HFFc6 (cell line): ENCODE measurements around the gene FMNL2. TPM values are rescaled to one million over a fixed set of nuclear protein-coding genes. Genes with fewer than 3 reads are reported as not detected.

Experiments
- DNase-seq: peaks from one replicate; pipeline ENCODE4 v3.0.0-alpha.2; 2018
- H3K27ac Mint-ChIP-seq: 2 replicates; pipeline ENCODE4 v1.8.0; 2020; ENCODE audit warnings: mild to moderate bottlenecking, mixed read lengths
- H3K27me3 Mint-ChIP-seq: 2 replicates; pipeline ENCODE4 v1.8.0; 2021; ENCODE audit warnings: mild to moderate bottlenecking, moderate library complexity, mixed read lengths; ENCODE audit not compliant: insufficient read depth
- H3K36me3 Mint-ChIP-seq: 2 replicates; pipeline ENCODE4 v1.8.0; 2021; ENCODE audit warnings: low read depth, mixed read lengths
- H3K4me1 Mint-ChIP-seq: 2 replicates; pipeline ENCODE4 v1.8.0; 2020; ENCODE audit warnings: low read depth, mixed read lengths
- H3K4me3 Mint-ChIP-seq: 2 replicates; pipeline ENCODE4 v1.8.0; 2020; ENCODE audit warnings: mild to moderate bottlenecking, moderate library complexity, mixed read lengths
- H3K9me3 Mint-ChIP-seq: 2 replicates; pipeline ENCODE4 v1.8.0; 2020; ENCODE audit warnings: mild to moderate bottlenecking, mixed read lengths
- total RNA-seq, 6 experiments: library from RNA; stranded (reverse); fragmentation: NEBNext Ultra II Directional; extraction: Animal tissue kit (Norgen Biotek cat#: 25700); gene quantifications; 2 replicates in 1 of 6; 3 replicates in 5 of 6; pipeline ENCODE4 v1.2.3, GENCODE V29; 2021
- TF ChIP-seq, protein P1 (sequence below): fragments of 200-600 bp; sonication (generic); IDR thresholded peaks from 2 replicates; pipeline ENCODE4 v1.5.0; 2021; ENCODE audit warnings: antibody characterized with exemption, mild to moderate bottlenecking

Gene FMNL2
- total RNA-seq, 6 experiments from 2014 or later: 13.7 to 20.9 (median 16.0) TPM

DNA sequence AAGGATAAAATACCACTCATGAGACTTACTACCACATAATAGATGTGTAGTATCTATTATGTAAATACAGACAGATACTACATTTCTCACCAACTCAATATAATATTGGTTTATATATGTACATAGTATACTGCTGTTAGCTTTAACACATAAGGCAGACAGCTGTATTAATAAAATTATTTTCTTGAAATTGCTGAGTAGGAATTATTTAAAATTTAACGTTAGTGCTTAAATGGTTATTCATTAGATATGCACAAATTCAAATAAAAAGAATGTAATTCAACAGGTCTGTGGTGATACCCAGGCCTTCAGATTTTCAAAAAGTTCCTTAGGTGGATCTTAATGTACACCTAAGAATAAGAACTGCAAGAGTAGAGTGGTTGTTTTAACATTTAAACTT, 323.2 kb downstream of the FMNL2 start:
- Mint-ChIP-seq H3K27me3 (peaks cover 1% of the 10 kb centered on the region; the same call in 1 of the 2 replicates), H3K27ac (no peak overlapping the region), H3K4me3 (no peak overlapping the region), H3K36me3 (peaks cover 21% of the 10 kb centered on the region), H3K4me1 (no peaks in the 10 kb centered on the region), H3K9me3 (no peaks in the 10 kb centered on the region)
- DNase-seq: no peak
- TF ChIP-seq, protein P1, sequence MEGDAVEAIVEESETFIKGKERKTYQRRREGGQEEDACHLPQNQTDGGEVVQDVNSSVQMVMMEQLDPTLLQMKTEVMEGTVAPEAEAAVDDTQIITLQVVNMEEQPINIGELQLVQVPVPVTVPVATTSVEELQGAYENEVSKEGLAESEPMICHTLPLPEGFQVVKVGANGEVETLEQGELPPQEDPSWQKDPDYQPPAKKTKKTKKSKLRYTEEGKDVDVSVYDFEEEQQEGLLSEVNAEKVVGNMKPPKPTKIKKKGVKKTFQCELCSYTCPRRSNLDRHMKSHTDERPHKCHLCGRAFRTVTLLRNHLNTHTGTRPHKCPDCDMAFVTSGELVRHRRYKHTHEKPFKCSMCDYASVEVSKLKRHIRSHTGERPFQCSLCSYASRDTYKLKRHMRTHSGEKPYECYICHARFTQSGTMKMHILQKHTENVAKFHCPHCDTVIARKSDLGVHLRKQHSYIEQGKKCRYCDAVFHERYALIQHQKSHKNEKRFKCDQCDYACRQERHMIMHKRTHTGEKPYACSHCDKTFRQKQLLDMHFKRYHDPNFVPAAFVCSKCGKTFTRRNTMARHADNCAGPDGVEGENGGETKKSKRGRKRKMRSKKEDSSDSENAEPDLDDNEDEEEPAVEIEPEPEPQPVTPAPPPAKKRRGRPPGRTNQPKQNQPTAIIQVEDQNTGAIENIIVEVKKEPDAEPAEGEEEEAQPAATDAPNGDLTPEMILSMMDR: no peak

DNA sequence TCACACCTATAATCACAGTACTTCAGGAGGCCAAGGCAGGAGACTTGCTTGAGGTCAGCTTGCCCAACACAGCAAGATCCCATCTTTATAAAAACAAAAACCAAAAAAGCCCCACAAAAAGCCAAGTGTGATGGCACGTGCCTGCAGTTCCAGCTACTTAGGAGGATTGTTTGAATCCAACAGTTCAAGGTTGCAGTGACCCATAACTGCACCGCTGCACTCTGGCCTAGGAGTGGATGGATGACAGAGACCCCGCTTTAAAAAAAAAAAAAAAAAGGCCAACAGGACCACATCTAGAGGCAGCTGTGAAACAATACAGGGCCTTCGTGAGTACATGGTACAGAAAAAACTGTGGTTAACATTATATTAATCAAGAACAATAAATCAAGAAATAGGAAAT, 326.1 kb downstream of the FMNL2 start:
- H3K4me3 Mint-ChIP-seq: no peak overlapping the region
- H3K4me1 Mint-ChIP-seq: no peaks in the 10 kb centered on the region
- H3K27me3 Mint-ChIP-seq: peaks cover 1% of the 10 kb centered on the region; the same call in 1 of the 2 replicates
- H3K27ac Mint-ChIP-seq: no peak overlapping the region
- TF ChIP-seq, protein P1: no peak
- no peak for DNase-seq
- H3K36me3 Mint-ChIP-seq: peaks cover 29% of the 10 kb centered on the region
- no peaks in the 10 kb centered on the region for H3K9me3 Mint-ChIP-seq

DNA sequence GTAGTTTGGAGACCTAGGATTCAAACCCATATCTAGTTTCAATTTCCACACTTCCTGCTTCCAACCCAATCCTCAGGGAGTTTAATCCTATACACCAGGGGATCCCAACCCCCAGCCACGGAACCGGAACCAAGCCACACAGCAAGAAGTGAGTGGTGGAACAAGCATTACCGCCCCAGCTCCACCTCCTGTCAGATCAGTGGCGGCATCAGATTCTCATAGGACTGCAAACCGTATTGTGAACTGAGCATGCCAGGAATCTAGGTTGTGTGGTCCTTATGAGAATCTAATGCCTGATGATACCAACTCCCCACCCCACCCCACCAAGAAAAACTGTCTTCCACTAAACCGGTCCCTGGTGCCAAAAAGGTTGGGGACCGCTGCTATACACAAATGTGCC, 329.8 kb downstream of the FMNL2 start:
- Mint-ChIP-seq H3K27ac (no peak overlapping the region), H3K4me1 (no peaks in the 10 kb centered on the region), H3K36me3 (peaks cover 32% of the 10 kb centered on the region), H3K4me3 (no peak overlapping the region), H3K9me3 (no peaks in the 10 kb centered on the region), H3K27me3 (no peaks in the 10 kb centered on the region)
- TF ChIP-seq, protein P1: no peak
- no peak for DNase-seq

DNA sequence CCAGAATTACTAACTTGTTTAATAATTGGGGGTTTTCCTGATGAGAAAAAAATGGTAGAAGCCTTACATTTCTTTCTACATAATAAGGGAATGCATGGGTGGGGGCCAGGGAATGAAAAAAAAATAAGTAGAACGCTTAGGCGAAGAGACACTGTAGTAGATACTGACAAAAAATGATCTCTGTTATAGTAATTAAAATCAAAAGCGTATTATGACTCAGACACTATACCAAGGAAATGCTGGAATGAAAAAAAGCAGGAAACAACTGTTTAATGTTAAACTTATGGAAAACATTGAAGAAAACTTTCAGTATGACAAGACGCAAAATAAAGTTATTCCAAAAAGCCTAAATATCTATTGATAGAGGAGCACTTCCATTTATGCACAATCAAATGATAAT, 339.4 kb downstream of the FMNL2 start:
- H3K9me3 Mint-ChIP-seq: no peaks in the 10 kb centered on the region
- DNase-seq: no peak
- no peaks in the 10 kb centered on the region for H3K27me3 Mint-ChIP-seq
- H3K27ac Mint-ChIP-seq: no peak overlapping the region
- peaks cover 14% of the 10 kb centered on the region for H3K36me3 Mint-ChIP-seq
- TF ChIP-seq, protein P1: no peak
- no peak overlapping the region for H3K4me3 Mint-ChIP-seq
- no peaks in the 10 kb centered on the region for H3K4me1 Mint-ChIP-seq

DNA sequence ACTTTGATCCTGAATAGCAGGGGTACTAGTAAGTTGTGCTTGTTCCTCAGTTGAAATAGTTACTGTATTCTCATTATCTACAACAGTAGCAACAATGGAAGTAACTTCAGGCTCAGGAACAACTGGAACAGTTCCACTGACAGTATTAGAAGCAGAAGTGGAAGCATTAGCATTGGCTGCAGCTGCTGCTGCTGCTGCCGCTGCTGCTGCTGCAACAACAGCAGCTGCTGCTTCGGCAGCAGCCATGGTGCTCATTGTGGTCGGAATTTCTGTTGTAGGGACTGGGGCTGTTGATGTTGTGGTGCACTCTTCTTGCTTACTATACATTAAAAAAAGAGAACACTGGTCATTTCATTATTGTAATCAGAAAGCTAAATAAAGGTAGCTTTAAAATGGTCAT, 341.5 kb downstream of the FMNL2 start:
- TF ChIP-seq, protein P1: no peak
- H3K27me3 Mint-ChIP-seq: no peaks in the 10 kb centered on the region; the same call in 1 of the 2 replicates

DNA sequence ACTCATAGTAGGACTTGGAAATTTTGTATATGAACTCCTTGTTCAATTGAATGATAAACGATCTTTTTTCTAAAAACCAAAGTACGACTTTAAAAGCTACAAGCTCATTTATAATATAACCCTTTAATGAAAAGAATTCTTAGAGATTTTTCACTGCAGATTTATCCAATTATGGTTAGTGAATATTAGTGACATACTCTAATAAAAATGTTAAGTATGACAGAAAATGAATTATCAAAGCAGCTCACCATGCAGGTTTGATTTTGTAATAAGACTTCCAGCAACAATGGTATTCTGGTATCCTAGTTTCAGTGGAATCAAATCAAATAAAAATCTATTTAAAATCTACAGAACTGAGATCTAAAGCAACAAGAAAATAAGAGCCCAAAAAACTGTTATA, 343.8 kb downstream of the FMNL2 start:
- TF ChIP-seq, protein P1: no peak
- Mint-ChIP-seq H3K27me3 (no peaks in the 10 kb centered on the region; the same call in 1 of the 2 replicates), H3K36me3 (peaks cover 11% of the 10 kb centered on the region), H3K4me1 (no peaks in the 10 kb centered on the region), H3K27ac (no peak overlapping the region), H3K4me3 (no peak overlapping the region), H3K9me3 (no peaks in the 10 kb centered on the region)
- DNase-seq: no peak

More for the DNA sequence above, 341.5 kb downstream of the FMNL2 start:
- no peak for DNase-seq
- Mint-ChIP-seq H3K36me3 (peaks cover 16% of the 10 kb centered on the region), H3K4me3 (no peak overlapping the region), H3K27ac (no peak overlapping the region), H3K9me3 (no peaks in the 10 kb centered on the region), H3K4me1 (no peaks in the 10 kb centered on the region)
